AG09309 (cell line): Measurements from ENCODE around the gene ALDH5A1.

Experiments
- DNase-seq: peaks from one replicate; pipeline ENCODE4 v3.0.0-alpha.2; 2010; ENCODE audit warnings: low read depth
- H3K4me3 ChIP-seq: 2 replicates; pipeline ENCODE4 v1.5.1; 2011; ENCODE audit warnings: mild to moderate bottlenecking, low read depth, low read length, moderate library complexity; ENCODE audit not compliant: control insufficient read depth
- CTCF ChIP-seq: IDR thresholded peaks from 2 replicates; pipeline ENCODE4 v1.5.1; 2011; ENCODE audit warnings: mild to moderate bottlenecking, low read depth, low read length, inconsistent platforms; ENCODE audit not compliant: insufficient read depth, control insufficient read depth; ENCODE audit errors: missing control alignments

The ALDH5A1 gene

GRCh38 chr6:24453921-24454320 is 40.8 kb upstream of the ALDH5A1 start:
- no peak for DNase-seq
- no peak for TF ChIP-seq CTCF
- H3K4me3 ChIP-seq: no peak overlapping the region

- no peak for TF ChIP-seq CTCF
- DNase-seq: no peak
- no peak overlapping the region for H3K4me3 ChIP-seq
Measured at GRCh38 chr6:24454452-24454851, 40.3 kb upstream of the ALDH5A1 start.

GRCh38 chr6:24455061-24455460 is 39.7 kb upstream of the ALDH5A1 start:
- H3K4me3 ChIP-seq: no peak overlapping the region
- no peak for TF ChIP-seq CTCF
- no peak for DNase-seq

DNA sequence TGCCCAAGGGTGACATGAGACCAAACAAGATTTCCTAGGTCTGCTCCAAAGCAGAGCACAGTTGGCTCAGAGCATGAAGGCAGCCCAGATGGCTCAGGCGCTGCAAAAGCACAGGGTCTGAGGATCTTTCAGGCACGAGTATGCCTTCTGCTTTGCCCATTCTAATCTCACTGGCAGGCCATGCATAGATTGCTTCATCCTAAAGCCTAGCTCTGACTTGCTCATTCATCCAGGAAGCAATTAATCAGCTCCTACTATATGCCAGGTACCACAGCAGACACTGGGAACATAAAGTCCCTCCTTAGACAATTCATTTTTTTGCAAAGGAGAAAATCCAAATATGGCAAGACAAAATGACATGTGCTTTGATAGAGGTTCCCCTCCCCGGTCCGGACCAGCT is 36.6 kb upstream of the ALDH5A1 start:
- no peak for DNase-seq
- TF ChIP-seq CTCF: no peak
- no peak overlapping the region for H3K4me3 ChIP-seq

GRCh38 chr6:24458941-24459340 is 35.8 kb upstream of the ALDH5A1 start:
- DNase-seq: no peak
- TF ChIP-seq CTCF: no peak
- H3K4me3 ChIP-seq: no peak overlapping the region

DNA sequence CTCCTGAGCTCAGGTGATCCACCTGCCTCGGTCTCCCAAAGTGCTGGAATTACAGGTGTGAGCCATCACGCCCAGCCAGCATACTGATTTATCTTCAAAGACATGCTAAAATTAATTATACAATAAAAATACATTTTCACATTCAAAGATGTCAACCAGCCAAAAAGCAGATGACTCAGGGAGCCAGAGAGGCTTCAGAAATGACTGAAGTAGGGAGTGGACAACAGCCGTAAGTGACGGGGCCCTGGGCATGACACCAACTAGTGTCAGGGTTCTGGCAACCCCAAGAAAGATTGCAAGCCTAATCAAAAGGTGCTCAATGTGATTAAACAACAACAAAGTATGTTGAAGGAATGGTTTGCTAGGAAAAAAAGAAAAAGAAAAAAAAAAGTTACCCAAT is 33.8 kb upstream of the ALDH5A1 start:
- H3K4me3 ChIP-seq: no peak overlapping the region
- no peak for TF ChIP-seq CTCF
- DNase-seq: no peak
